Stimulated activated CD4-positive, alpha-beta T cell treated with anti-CD3 and anti-CD28 coated beads, Interleukin-2, amount 100 ng/mL, for 48 hours (primary cell): ENCODE data around the gene PRKAR1A.
A peak's percentile ranks its signal among the peaks of the same experiment; 100 is the strongest.
"Not testable (repeated sequence)": the region's sequence is repeated elsewhere in the genome, so short reads cannot be mapped to it uniquely, and the experiment has no call there.

Source experiments
- DNase-seq, 2 donors: peaks; one replicate each; pipeline ENCODE4 v3.0.0-alpha.2; 2020

PRKAR1A gene

DNA sequence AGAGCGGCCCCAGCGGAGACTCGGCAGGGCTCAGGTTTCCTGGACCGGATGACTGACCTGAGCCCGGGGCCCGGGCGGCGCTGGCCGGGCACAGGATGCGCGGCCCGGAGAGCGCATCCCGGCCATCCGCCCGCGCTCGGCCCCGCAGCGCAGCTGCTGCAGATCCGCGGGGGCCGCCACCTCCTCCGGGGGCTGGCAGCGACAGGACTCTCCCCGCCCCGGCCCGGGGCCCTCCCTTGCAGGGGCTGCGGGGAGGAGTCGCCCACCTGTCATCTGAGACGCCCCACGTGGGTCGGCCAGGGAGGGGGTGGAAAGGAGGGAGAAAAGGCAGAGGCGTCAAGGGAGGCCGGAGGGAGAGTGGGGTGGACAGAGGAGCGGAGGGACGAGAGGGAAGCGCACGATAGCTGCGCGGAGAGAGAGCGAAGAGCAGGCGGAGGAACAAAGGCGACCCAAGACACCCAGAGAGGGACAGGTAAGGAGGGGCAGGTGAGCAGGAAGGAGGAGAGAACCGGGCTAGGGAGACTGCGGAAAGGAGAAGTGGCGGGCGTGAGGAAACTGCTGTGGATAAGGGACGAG lies 471 bp upstream of the PRKAR1A start:
- peak; percentile 29 to 42 for DNase-seq

DNA sequence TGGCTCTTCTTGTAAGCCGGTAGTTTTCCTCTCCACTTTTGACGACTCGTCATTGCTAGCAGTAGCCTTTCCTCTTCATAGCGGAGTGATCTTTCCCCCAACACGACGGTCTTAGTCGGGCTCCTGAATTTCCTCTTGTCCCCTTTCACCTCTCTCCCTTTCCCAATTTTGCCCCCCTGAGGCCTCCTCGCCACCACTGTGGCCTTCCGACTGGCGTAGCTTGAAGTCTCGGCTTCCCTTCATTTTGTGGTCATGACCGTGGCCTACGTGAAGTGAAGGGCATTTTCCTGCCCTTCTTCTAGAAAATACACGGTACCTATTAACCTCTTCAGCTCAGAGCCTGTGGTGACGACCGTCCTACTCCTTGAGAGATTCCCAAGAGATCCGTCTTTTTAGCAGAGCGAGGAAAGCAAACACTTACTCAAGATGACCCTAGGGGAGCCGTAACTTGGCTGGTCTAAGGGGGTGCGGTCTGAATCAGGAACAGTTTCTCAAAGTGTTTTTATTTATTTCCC lies 787 bp downstream of the PRKAR1A start:
- no peak for DNase-seq

DNA sequence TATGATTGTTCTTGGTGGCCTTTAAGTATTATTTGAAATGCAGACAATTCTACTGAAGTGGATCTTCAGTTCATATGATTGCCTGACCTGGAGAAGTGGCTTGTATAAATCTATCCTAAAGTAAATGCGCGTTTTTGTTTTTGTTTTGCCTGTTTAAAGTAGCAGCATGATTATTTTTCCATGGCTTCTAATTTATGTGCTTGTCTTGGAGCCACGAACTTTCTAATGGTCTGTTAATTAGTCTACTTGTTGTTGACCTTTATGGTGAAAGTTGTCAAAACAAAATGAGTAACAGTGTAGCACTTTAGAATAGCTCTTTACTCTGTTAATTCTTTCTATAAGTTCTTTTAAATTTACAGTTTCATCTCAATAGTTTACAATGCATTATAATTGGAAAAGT lies 1.7 kb downstream of the PRKAR1A start:
- DNase-seq: no peak

DNA sequence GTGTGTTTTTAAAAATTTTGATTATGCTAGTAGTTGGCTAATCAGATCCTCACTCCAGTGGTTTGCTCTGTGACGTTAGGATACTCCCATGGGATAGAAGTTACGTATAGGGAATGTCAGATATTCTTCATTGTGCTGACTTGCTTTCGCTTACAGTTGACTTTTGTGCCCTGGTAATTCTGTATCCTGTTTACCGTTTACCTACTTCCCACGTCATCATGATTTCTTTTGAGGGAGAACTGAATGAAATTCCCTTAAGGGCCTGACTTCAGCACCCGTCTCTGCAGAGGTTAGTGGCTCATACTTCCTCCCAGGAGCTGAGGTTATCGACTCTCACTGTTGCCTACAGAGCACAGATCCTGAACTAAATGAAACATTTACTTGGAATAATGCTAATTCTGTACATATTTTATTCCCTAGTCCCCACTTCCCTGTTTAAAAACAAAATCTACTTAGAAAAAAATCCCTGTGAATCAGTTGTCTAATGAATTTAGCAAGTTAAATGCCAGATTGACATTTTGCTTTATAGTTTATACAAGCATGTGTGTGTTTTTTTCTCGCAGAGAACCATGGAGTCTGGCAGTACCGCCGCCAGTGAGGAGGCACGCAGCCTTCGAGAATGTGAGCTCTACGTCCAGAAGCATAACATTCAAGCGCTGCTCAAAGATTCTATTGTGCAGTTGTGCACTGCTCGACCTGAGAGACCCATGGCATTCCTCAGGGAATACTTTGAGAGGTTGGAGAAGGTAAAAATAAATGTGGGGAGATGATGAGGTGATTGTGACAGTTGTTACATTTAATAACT lies 2.8 kb downstream of the PRKAR1A start:
- no peak for DNase-seq

DNA sequence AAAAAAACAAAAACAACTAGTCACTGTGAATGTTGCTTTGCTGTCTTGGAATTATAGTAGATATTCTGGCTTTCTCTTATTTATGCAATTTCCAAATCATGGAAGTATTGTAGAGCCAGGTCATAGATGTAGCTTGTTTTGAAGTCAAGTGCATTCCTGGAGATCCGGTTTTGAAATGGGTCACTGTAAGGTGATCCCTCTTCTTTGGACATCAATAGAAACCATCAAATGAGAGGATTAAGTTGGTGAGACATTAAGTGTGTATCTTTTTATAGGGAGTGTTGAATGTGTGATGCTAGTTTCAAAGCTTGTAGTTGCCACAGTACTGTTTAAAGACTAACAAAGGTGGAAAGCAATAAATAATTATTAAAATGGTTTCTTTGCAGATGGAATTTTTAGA lies 4.5 kb downstream of the PRKAR1A start:
- DNase-seq: no peak

DNA sequence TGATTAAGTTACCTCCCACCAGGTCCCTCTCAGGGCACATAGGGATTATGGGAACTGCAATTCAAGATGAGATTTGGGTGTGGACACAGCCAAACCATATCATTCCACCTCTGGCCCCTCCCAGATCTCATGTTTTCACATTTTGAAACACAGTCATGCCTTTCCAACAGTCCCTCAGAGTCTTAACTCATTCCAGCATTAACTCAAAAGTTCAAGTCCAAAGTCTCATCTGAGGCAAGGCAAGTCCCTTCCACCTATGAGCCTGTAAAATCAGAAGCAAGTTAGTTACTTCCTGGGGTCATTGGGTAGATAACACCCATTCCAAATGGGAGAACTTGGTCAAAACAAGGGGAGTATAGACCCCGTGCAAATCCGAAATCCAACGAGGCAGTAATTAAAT lies 5.4 kb downstream of the PRKAR1A start:
- DNase-seq: not testable (repeated sequence)

DNA sequence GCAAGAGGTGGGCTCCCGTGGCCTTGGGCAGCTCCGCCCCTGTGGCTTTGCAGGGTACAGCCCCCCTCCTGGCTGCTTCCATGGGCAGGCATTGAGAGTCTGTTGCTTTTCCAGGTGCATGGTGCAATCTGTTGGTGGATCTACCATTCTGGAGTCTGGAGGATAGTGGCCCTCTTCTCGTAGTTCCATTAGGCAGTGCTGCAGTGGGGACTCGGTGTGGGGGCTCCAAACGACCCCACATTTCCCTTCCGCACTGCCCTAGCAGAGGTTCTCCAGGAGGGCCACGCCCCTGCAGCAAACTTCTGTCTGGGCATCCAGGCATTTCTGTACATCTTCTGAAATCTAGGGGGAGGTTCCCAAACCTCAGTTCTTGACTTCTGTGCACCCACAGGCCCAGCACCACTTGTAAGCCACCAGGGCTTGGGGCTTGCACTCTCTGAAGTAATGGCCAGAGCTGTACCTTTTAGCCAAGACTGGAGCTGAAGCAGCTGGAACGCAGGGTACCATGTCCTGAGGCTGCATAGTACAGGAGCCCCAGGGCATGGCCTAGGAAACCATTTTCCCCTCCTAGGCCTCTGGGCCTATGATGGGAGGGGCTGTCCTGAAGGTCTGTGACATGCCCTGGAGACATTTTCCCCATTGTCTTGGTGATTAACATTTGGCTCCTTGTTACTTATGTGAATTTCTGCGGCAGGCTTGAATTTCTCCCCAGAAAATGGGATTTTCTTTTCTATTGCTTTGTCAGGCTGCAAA lies 6.0 kb downstream of the PRKAR1A start:
- DNase-seq: no peak

DNA sequence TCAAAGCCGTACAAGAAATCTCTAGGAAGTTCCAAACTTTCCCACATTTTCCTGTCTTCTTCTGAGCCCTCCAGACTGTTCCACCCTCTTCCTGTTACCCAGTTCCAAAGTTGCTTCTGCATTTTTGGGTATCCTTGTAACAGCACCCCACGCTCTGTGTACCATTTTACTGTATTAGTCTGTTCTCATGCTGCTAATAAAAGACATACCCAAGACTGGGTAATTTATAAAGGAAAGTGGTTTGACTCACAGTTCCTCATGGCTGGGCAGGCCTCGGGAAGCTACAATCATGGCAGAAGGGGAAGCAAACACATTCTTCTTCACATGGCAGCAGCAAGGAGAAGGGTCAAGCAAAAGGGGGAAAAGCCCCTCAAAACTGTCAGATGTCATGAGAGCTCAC lies 6.8 kb downstream of the PRKAR1A start:
- DNase-seq: not testable (repeated sequence)

DNA sequence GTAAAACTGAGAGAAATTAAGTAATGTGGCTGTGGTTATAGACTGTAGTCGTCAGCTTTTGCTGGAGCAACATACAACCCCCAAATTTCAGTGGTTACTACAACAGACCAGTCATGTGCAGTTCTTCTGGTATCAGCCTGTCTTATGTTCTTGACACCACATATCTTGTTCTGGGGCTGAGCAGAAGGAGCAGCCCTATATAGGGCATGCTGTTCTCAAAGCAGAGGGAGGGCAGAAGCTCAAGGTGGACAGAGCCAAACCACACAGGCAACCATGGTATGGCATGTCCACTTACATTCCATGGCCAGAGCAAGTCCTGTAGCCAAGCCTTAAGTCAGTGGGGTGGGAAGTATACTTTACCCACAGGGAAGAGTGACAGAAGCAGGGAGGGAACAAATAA lies 7.7 kb downstream of the PRKAR1A start:
- DNase-seq: no peak

DNA sequence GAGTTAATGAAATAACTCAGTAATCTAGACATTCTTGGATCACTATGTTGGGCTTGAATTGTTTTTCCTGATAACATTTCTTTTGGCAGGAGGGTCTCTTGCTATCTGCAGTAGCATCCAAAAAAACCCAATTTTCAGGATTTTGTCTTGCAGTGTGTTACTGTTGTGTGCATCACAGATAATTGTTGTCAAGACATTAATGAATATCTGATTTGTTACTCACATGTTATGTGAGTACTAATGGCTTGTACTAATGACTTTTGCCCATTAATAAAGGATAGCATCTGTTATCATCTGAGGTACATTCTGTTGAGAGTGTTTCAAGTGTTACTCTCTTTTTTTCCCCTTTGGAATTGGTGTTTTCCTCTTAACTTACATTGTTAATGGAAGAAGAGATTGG lies 10.0 kb downstream of the PRKAR1A start:
- no peak for DNase-seq

DNA sequence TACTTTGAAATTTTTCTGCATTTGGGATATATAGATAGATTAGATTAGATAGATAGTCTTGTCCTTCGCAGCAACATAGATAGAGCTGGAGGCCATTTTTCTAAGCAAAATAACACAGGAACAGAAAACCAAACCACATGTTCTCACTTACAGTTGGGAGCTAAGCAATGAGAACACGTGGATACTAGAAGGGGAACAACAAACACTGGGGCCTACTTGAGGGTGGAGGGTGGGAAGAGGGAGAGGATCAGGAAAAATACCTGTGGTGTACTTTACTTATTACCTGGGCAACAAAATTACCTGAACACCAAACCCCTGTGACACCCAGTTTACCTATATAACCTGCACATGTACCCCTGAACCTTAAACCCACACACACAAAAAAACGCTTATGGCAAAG lies 14.3 kb downstream of the PRKAR1A start:
- no peak for DNase-seq

DNA sequence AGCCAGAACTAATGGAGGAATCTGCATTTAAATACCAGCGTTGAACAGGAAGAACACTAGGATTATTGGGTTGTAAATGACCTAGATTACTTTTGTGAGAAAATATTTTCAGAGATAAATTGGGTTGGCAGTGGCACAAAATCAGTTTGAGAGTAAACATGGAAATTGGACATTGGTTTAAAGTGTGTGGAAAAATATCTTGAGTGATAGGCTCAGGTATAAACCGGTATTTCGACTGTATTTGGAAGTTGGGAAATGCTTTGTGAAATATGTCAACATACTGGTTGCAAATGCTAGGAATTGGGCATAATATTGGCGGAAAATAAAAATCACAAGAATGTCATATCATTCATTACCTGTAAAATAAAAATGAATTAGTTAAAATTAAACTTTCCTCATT lies 15.1 kb downstream of the PRKAR1A start:
- DNase-seq: no peak

DNA sequence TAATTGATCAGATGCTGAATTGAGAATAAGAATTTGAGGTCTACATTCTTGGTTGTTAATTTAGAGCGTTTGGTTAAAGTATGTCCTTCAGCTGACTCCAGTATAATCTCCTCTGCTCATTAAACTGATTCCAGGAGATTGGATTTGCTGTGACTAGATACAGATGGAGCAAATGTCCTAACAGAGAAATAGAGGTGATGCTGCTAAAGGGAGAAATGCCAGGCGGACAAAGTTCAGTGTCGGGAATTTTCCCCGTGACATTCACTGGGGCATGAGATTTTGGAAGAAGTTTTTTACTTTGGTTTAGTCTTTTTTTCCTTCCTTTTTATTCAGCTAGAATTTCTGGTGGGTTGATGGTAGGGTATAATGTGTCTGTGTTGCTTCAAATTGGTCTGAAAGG lies 19.0 kb downstream of the PRKAR1A start:
- no peak for DNase-seq

DNA sequence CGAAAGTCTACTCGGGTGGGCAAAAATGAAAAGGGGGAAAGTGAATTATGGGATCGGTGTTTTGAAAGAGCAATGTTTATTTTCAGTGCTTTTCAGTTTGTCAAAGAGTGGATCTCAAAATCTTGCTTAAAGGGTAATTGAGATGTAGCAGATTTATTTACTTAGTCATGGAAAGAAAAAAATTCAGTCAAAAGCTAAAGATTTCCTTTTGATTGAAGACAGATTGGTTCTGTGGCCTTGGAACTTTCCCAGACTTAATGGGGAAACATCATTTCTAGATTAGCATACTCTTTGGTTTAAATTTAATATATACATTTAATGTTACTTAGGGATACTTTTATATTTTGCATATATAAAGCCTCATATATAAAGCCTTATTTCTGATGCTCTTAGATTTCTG lies 20.6 kb downstream of the PRKAR1A start:
- DNase-seq: no peak

DNA sequence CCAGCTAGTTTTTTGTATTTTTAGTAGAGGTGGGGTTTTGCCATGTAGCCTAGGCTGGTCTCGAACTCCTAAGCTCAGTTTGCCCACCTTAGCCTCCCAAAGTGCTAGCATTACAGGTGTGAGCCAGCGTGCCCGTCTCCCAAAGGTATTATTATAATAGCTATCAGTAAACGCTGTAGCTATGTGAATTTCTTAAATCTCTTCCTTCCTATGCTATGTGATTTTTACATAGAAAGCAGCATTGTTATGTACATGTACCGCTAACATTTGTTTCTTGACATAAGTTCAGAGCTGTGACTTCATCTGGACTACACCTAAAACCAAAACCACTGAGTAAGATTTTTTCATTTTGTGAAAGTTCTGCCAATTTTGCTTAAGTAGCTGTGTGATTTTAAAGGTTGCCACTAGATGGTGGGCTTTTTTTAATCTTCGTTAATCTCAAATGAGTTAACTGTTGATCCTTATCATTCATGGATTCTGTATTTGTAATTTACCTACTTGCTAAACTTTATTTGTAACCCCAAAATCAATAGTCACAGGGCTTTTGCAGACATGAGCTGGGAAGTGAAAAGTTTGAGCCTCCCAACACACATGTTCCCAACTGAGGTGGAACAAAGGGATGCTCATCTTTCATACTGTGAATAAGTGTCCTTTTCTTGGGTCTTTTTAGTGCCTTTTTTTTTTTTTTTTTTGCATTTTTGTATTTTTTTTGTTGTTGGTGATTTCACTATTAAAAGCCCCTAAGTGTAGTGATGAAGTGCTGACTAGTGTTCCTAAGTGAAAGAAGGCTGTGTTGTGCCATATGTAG lies 21.9 kb downstream of the PRKAR1A start:
- no peak for DNase-seq

DNA sequence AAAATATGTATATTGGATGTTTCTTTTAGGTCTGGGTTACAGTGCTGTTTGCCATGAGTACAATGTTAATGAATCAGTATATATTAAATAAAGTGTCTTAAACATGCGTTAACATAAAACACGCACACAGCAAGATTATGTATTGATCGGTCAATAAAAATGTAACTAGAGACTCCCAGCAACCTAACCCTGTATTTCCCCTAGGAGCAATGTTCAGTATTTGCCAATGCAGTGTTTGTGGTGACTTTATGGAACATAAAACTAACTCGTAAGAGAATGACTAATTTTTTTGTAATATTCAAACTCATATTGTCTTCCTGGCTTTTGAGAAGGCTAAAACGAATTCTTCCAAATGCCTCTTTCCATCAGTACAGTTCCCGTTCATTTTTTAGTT lies 22.5 kb downstream of the PRKAR1A start:
- no peak for DNase-seq

DNA sequence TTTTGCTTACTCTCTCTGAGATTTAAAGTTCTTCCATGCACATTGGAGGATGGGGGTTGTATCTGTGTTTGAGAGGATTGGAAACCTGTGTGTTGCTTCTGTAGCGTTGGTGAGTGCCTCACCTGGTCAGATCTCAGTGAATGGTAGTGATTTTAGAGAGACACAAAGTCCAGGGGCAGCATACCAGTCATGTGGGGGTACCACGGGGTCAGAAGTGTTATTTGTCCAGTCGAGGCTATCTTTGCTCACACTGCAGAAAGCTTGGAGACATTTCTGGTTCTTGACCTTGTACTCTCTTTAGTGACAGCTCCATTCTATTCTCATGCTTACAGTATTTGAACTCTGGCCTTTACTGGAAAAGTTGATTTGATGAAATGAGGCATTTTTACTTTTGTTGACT lies 23.7 kb downstream of the PRKAR1A start:
- DNase-seq: no peak

DNA sequence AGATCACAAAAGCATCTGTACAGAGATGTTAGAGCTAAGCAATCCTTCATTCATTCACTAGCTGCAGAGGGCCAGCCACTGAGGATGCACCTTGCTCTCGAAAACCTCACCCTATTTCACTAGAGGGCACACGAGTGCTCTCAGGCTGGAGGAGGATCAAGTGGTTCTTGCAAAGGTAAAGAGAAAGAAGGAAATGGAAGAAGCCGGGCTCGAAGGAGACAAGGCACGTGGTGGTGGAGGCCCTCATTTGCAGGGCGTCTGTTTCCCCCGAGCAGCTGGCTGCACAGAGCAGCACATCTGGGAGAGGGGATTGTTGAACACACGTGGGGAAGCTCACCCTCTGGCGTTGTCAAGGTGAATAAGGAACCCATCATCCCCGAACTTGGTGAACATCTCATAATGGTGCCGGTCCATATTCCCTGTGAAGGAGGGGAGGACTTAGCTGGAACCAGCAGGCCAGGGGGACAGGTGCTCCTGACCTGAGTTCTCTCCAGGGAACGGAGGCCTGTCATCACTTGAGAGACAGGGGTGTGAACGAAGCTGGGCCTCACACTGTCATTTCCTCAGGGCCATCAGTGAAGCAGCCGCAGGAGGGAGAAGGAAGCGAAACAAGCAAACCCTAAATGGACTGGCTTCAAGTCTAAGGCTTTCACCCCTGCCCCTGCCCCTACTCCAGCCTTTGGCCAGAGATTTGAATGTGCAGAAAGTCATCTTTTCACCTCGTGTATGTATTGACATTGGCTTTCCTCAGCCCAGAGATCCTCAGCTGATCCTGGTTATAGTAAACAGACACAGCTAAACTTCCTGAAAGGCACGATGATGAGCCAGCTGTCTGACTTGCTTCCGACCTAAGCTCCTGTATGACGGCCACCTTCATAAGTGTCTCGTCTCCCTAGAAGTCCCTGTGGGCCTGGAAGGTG lies 27.6 kb downstream of the PRKAR1A start:
- no peak for DNase-seq

DNA sequence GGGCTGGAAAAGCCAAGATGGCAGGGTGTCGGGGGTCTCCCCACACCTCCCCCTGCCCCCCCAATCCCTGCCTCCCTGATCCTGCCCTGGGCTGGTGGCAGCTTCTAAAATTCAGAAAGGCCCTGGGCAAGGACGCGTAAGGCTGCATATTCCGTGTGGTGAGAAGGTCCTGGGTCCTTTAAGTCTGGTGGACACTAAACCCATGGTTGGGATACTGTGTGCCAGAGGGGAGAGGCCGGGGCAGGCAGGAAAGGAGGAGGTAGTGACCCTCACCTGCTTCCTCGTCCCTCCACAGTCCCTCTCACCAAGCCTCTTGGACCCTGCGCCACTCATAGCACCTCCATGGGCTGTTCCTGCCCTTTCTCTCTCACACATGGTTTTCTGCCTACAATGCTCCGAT lies 28.8 kb downstream of the PRKAR1A start:
- DNase-seq: no peak

DNA sequence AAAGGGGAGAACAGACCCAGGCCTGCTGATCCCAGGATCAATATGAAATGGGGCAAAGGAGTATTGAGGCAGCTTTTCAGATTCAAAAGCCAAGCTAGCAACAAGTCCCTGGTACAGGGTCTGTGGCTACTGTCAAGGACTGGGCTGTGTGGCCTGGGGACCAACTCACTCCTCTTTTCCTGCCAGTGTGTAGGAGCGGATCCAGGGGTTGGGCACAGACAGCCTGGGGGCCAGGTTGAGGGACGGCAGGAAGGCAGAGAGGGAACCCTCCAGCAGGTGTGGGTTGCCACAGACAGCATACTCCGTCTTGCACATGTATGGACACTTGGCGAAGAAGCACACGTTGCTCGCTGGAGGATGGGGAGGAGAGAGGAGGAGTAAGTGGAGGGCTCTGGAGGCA lies 29.6 kb downstream of the PRKAR1A start:
- no peak for DNase-seq

DNA sequence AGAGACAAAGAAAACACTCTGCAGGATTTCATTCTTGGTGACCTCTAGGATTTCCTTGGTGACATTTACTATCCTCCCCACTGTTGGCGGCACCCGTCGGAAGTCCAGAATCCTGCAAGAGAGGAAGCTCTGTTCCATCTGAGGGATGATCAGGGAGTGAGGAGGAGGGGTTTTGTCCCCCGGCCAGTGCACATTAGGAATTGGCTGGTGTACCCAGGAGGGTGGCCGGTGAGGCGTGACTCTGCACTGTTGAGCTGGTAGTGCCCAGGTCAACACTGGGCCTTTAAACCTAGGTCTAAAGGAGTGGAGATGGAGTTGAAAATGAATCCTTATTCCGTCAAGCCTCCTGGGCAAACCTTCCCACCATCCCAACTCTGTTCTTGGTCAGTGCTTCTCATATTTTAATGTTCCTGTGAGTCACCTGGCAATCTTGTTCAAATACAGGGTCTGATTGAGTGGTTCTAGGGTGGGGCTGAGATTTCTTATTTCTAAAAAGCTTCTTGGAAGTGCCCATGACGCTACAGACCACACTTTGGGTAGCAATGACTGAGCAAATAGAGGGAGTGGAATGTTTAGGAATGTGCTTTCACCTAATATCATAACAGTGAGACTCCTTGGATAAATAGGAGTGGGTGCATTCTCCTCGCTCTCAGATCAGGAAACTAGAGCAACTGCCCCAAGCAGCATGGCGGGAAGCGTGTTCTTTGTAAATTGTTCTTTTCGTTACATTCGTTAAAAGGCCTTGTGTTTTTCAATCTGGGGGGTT lies 30.7 kb downstream of the PRKAR1A start:
- no peak for DNase-seq
